HG02981 (cell line): Measurements from ENCODE around the gene NTHL1.

Experiments used
- ATAC-seq: cut with Tn5 transposase; IDR thresholded peaks from one replicate; pipeline ENCODE4 v1.9.1; 2021; ENCODE audit warnings: mild to moderate bottlenecking, moderate library complexity; ENCODE audit not compliant: unreplicated experiment

Gene NTHL1

DNA sequence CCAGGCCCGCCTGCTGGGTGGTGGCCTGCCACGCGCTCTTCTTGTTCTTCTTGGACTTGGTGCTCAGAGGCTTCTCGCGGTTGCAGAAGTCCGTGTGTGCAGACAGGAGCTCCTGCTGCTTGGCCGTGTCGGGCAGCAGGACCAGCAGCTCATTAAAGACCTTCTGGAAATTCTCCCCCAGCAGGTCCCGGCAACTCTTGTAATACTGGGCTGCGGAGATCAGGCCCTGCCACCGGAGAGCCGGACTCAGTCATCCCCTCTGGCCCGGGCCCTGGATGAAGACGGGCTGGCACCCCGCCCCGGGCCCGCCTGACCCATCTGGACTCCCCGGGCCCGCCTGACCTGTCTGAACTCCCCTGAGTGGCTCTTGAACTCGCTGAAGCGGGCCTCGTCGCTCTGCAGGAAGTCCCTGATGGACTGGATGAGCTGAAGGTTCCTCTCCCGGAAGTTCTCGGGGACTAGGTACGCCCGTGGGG is 49.2 kb downstream of the NTHL1 start:
- ATAC-seq, result no peak

DNA sequence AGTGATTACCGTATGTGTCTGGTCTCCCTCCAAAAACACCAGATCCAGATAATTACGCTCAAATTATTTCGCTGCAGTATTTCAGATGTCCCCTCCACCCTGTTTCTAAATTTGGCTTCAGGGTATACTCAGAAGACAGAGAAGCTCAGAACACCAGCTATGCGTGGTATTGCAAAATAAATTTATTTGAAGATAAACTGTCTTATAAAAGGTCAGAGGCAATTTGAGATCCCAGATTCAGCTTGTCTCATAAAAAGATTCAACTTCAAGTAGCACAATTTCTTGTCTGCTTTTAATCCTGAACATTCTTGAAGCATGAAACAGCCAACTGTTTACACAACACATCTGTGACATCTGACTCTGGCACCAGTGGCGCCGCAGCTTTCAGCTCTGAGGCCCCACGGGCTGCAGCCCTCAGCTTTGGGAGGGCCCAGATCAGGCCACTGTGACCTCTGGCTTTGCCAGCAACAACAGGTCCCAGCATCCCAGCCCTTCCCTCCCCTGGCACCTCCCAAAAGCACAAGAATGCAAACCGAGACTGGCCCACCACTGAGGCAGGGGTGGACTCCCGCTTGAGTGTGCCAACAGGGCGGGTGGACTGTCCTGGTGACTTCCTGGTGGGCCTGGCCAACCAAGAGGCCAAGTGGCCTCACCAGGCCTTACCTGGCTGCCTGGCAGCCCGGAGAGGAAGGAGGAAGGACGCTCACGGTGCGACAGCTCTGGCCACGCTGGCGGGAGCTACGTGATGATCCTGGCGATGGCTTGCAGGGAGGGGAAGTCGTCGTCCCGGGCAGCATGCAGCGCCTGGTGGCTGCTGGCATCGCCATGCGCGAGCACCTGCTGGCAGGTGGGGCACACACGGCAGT is 49.9 kb downstream of the NTHL1 start:
- no peak for ATAC-seq

DNA sequence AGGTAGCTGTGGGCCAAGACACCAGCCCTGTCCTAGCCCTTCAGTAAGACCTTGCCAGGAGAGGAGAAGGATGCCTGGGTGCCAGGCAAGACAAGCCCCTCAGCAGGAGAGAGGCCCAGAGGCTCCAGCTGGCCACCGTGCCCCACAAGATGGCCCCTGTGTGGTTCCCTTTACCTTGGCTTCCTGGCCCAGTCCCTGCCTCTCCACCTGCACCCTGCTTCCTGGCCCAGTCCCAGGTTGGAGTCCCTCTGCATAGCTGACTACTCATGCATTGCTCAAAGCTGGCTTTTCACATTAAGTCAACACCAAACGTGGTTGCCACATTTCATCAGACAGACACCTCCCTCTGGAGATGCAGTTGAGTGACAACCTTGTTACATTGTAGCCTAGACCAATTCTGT is 53.9 kb downstream of the NTHL1 start:
- ATAC-seq, result no peak

DNA sequence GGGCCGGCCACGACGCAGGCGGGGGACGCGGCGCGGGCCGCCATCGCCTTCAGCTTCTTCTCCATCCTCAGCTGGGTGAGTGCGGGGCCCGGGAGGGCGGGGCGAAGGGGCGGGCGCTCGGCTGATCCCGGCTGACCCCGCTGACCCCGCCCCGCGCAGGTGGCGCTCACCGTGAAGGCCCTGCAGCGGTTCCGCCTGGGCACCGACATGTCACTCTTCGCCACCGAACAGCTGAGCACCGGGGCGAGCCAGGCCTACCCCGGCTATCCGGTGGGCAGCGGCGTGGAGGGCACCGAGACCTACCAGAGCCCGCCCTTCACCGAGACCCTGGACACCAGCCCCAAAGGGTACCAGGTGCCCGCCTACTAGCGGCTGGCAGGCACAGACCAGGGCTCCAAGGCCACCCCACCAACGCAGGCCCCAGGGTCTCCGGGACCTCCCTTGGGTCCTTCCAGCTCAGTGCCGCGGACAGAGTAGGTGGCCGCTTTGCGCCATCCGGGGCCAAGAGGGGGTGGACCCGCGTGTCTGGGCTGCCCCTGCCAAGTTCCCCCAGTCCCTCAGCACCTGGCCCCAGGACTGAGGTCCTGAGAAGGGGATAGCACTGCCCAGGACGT is 54.8 kb downstream of the NTHL1 start:
- no peak for ATAC-seq

DNA sequence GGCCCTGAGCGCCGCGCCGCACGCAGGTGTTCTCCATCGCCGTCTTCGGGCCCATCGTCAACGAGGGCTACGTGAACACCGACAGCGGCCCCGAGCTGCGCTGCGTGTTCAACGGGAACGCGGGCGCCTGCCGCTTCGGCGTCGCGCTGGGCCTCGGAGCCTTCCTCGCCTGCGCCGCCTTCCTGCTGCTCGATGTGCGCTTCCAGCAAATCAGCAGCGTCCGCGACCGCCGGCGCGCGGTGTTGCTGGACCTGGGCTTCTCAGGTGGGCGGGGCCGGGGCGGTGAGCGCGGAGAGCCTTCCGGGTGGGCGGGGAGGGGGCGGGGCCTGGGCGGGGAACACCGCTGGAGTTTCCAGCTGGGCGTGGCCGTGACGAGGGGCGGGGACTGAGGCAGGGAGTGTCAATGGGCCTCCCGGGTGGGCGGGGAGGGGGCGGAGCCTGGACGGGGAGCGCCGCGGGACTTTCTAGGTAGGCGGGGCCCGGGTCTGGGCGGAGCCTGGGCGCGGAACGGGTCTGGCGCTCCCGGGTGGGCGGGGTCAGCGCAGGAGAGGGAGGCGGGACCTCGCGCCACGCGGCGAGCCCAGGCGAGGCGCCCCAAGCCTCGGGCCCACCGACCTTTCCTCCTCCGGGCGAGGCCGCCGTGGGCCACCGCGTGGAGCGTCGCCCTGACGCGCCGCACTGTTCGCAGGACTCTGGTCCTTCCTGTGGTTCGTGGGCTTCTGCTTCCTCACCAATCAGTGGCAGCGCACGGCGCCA is 55.5 kb downstream of the NTHL1 start:
- peak; percentile 43 for ATAC-seq

DNA sequence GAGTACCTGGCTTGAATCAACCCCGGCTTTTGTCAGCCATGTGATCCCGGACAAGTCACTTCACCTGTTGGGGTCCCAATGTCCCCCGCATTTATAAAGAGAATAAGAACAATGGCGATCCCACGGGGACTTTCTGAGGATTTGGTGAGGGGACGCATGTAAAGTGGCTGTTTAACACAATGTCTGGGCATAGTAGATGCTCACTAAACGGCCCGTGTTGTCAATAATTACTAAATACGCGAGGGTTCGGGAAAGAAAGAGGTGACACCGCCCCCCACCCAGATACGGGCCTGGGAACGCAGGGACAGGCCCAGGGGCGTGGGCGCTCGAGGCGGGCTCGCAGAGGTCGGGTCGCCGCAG is 56.1 kb downstream of the NTHL1 start:
- no peak for ATAC-seq

DNA sequence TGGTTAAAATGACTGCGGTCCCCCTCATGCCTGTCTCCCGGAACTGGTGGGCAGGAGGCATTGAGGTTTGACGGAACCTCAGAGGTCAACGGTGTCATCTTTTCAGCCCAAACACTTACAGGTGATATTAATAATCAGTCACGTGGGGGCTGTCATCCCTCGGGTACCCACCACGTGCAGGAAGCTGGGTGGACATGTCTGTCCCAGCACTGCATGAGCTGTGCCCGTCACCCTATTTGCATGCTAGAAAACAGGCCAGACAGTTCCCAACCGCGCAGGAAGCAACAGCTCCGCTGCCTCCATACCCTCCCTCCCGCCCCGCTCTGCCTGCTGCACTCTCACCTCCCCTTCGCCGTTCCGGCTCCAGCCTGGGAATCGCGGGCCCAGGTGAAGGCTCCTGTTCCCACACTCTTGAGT is 56.5 kb downstream of the NTHL1 start:
- ATAC-seq, result peak; percentile 31

DNA sequence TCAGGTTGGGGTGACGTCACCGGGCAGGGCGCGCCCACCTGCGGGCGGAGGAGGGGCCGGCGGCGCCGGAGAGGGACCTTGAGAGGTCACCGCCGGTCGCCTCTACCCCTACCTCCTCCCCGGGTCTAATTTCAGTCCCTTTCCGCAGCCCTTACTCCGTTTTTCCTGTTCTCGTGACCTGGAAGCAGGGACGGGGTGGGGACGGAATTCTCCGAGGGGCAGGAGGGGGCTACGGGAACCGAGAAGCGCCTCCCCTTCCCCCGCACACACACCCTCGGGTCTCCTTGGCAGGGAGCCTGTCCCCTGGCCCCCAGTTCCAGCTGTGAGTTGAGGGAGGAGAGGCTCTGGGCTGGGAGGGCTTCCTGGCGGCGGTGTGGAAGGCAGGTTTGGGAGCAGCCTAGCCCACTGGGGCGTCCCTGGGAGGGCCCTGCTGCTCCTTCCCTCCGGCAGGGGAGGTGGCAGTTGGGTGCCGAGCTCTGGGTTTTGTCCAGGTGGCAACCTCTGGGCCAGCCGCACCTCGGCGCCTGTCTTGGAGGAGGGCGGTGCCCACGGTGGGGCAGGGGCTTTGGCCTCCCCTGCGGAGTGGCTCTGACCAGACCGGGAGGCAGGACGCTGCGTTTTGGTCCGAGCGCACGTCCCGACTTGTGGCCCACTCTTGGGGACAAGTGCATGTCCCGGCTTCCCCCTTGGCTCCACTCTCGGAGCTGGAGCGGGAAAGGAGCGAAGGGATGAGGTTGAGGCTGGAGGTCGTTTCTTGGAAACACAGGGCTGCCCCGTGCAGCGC is 57.1 kb downstream of the NTHL1 start:
- ATAC-seq, result no peak

DNA sequence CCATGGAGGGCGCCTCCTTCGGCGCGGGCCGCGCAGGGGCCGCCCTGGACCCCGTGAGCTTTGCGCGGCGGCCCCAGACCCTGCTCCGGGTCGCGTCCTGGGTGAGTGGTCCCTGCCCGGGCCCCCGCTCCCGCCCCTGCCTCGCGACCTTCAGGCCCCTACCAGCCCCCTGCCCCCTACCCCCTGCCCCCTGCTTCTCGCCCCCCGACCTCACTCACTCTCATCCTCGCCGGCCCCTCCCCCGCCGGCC is 57.6 kb downstream of the NTHL1 start:
- ATAC-seq, result no peak
